T-cell (primary cell): ENCODE results near the gene CNTNAP5. TPM values are rescaled to one million over a fixed set of nuclear protein-coding genes. Genes with fewer than 3 reads are reported as not detected.

Experiments
- ATAC-seq, 4 experiments: fragments of 200-7000 bp in 3 of 4; fragments of 150-1000 bp in 1 of 4; cut with Tn5 transposase; replicated peaks in 1 of 4; 1 replicate in 3 of 4; 2 replicates in 1 of 4; pipeline ENCODE4 v1.10.0; 2021; ENCODE audit warnings: moderate library complexity in 3 of 4, mild to moderate bottlenecking in 2 of 4, moderate number of reproducible peaks in 1 of 4
- CTCF ChIA-PET, 2 donors: fragments of 300-600 bp; sonication (Branson Sonifier 250); formaldehyde crosslinking; loops; one replicate each; lab custom pipeline; 2022; ENCODE audit warnings: antibody characterized with exemption in 2 of 2; lab: Charles Lee
- POLR2A ChIA-PET, 2 donors: fragments of 300-600 bp; sonication (Branson Sonifier 250); formaldehyde crosslinking; loops; one replicate each; lab custom pipeline; 2022; ENCODE audit warnings: antibody characterized with exemption in 2 of 2; lab: Charles Lee
- DNase-seq, 35 experiments: peaks; one replicate each; pipeline versions ENCODE4 v3.0.0 to v3.0.0-alpha.2; 2013 to 2023
- H3K27ac ChIP-seq: one replicate; pipeline ENCODE4 v1.5.1; 2013; ENCODE audit warnings: low read length
- H3K27me3 ChIP-seq, 2 experiments: replicated peaks in 1 of 2; 1 replicate in 1 of 2; 2 replicates in 1 of 2; pipeline versions ENCODE4 v1.6.1 to v1.7.0; 2013; ENCODE audit warnings: low read length in 1 of 2, mixed read lengths in 1 of 2; ENCODE audit not compliant: control insufficient read depth in 2 of 2, insufficient read depth in 2 of 2; ENCODE audit errors: extremely low read depth in 1 of 2
- H3K36me3 ChIP-seq, 2 donors: 1 replicate in 1 of 2; 2 replicates in 1 of 2; pipeline versions ENCODE4 v1.6.1 to v1.7.0; 2013; ENCODE audit warnings: low read length in 1 of 2; ENCODE audit not compliant: control insufficient read depth in 2 of 2, insufficient read depth in 1 of 2; ENCODE audit errors: extremely low read depth in 1 of 2
- H3K4me1 ChIP-seq, 2 experiments: 1 replicate in 1 of 2; 2 replicates in 1 of 2; pipeline versions ENCODE4 v1.6.1 to v1.7.0; 2013; ENCODE audit warnings: low read length in 2 of 2, mixed read lengths in 1 of 2; ENCODE audit not compliant: insufficient read depth in 2 of 2, control insufficient read depth in 1 of 2; ENCODE audit errors: extremely low read depth in 1 of 2
- H3K4me3 ChIP-seq, 2 donors: 1 replicate in 1 of 2; 2 replicates in 1 of 2; pipeline versions ENCODE4 v1.5.1 to v1.7.0; 2013; ENCODE audit warnings: mild to moderate bottlenecking in 2 of 2, low read length in 1 of 2, moderate library complexity in 1 of 2; ENCODE audit not compliant: control insufficient read depth in 1 of 2; ENCODE audit errors: extremely low read depth in 1 of 2
- H3K9me3 ChIP-seq: 2 replicates; pipeline ENCODE4 v1.7.0; 2013
- H3K27ac Mint-ChIP-seq, 2 donors: one replicate each; pipeline ENCODE4 v1.8.0; 2020 to 2021; ENCODE audit warnings: mild to moderate bottlenecking in 2 of 2, mixed read lengths in 2 of 2
- H3K27me3 Mint-ChIP-seq, 2 donors: one replicate each; pipeline ENCODE4 v1.8.0; 2021 to 2022; ENCODE audit warnings: mixed read lengths in 2 of 2
- H3K36me3 Mint-ChIP-seq: one replicate; pipeline ENCODE4 v1.8.0; 2021; ENCODE audit warnings: mixed read lengths
- H3K4me1 Mint-ChIP-seq, 3 donors: one replicate each; pipeline ENCODE4 v1.8.0; 2020 to 2022; ENCODE audit warnings: mixed read lengths in 3 of 3, mild to moderate bottlenecking in 1 of 3
- H3K4me3 Mint-ChIP-seq, 3 donors: one replicate each; pipeline ENCODE4 v1.8.0; 2020 to 2022; ENCODE audit warnings: mild to moderate bottlenecking in 3 of 3, mixed read lengths in 3 of 3, moderate library complexity in 3 of 3
- H3K9me3 Mint-ChIP-seq, 3 donors: one replicate each; pipeline ENCODE4 v1.8.0; 2020 to 2022; ENCODE audit warnings: mixed read lengths in 3 of 3
- WGBS: methylation state at CpG from one replicate; pipeline ENCODE4 v1.1.5; 2013; ENCODE audit warnings: missing lambda C conversion rate; ENCODE audit not compliant: insufficient coverage; 5-methylcytosine and 5-hydroxymethylcytosine counted together
- total RNA-seq, 35 experiments: library from RNA in 6 of 35; stranded (reverse) in 6 of 35; fragments of 120-200 nt in 1 of 35; gene quantifications; one replicate each; pipeline versions ENCODE4 v1.2.1 to v1.2.4 and lab custom pipeline; 2013 to 2026

CNTNAP5 gene
- total RNA-seq, 5 donors from 2014 or later (not counting 1 experiment from before 2014, with no cell fraction given), result not detected

DNA sequence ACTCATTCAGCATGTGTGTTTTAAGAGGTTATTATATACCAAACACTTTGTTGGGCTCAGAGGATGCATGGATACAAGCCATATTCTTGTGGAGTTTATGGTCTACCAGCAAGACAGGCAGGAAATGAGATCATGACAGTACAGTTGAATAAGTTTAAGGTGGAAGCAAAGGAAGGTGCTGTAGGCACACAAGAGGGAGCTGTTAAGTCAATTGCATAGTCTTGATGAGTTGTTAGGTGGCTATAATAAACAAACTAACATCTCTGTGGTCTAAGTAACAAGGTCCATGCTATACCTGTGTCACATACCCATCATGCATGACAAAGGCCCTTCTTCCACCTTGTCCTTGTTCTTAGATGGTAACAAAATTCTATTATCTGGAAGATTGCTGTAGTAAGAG lies 538.3 kb downstream of the CNTNAP5 start:
- DNase-seq (no peak), ATAC-seq (no peak)
- Mint-ChIP-seq H3K9me3 (peaks cover 5 to 26% (median 10%) of the 10 kb centered on the region in 3 donors), H3K27ac (no peak overlapping the region), H3K36me3 (no peaks in the 10 kb centered on the region), H3K27me3 (no peaks in the 10 kb centered on the region), H3K4me1 (no peaks in the 10 kb centered on the region), H3K4me3 (no peak overlapping the region)
- Histone ChIP-seq H3K4me1 (no peaks in the 10 kb centered on the region), H3K36me3 (no peaks in the 10 kb centered on the region), H3K27me3 (no peaks in the 10 kb centered on the region), H3K27ac (no peak overlapping the region), H3K9me3 (no peaks in the 10 kb centered on the region), H3K4me3 (no peak overlapping the region)
- CTCF ChIA-PET, result no interaction called here
- POLR2A ChIA-PET, result no interaction called here

DNA sequence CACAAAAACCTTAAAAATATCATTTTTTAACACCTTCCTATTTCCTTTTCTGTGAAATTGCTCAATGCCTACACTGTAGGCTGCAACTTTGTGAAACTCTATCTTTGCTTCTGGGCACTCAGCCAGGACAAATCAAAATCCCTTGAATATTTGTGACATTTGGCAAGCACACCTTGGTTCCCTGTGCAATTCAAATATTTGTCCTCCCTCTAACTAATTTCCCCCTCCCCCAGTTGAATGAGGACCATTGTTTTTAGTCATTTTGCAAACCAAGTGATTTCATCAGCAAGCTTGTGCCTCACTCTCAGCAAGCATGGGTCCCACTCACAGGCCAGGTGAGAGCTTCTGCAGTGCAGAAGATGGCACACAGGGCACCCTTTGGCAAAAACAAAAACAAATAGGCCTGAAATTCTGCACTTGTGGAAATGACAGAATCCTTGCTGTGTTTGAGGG lies 541.5 kb downstream of the CNTNAP5 start:
- H3K4me3 Mint-ChIP-seq, result no peak overlapping the region
- H3K9me3 Mint-ChIP-seq, result peaks cover 4 to 22% (median 20%) of the 10 kb centered on the region in 3 donors
- no peaks in the 10 kb centered on the region for H3K4me1 Mint-ChIP-seq
- no peaks in the 10 kb centered on the region for H3K27me3 Mint-ChIP-seq
- Histone ChIP-seq H3K4me1 (no peaks in the 10 kb centered on the region), H3K36me3 (no peaks in the 10 kb centered on the region), H3K4me3 (no peak overlapping the region), H3K27ac (no peak overlapping the region), H3K27me3 (no peaks in the 10 kb centered on the region), H3K9me3 (no peaks in the 10 kb centered on the region)
- H3K36me3 Mint-ChIP-seq, result no peaks in the 10 kb centered on the region
- no peak for DNase-seq
- CTCF ChIA-PET, result no interaction called here
- no peak for ATAC-seq
- POLR2A ChIA-PET, result no interaction called here
- H3K27ac Mint-ChIP-seq, result no peak overlapping the region

DNA sequence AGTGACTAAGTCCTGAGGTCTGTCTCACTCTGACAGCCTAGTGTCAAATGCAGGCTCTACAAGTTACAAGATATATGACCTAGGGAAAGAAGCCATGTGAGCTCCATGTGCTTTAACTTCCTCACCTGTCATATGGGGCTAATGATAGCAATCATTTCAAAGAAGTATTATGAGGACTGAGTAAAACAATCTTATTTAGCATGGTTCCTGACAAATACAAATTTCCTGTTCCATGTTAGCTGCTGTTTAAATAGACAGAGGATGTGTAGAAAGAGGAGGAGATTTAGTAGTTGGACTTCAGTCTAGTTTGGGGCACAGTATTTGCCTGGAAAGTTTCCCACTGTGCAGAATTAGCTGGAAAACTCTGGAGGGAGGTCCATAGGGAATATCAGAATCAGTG lies 545.8 kb downstream of the CNTNAP5 start:
- no peaks in the 10 kb centered on the region for H3K36me3 Mint-ChIP-seq
- no peaks in the 10 kb centered on the region for H3K36me3 ChIP-seq
- peaks cover 4 to 16% (median 6%) of the 10 kb centered on the region in 3 donors for H3K9me3 Mint-ChIP-seq
- no peak for ATAC-seq
- H3K4me1 ChIP-seq, result no peaks in the 10 kb centered on the region
- ChIA-PET POLR2A (no interaction called here), CTCF (no interaction called here)
- no peaks in the 10 kb centered on the region for H3K4me1 Mint-ChIP-seq
- no peaks in the 10 kb centered on the region for H3K27me3 Mint-ChIP-seq
- no peak overlapping the region for H3K4me3 ChIP-seq
- H3K27me3 ChIP-seq, result no peaks in the 10 kb centered on the region
- H3K27ac ChIP-seq, result no peak overlapping the region
- no peak overlapping the region for H3K27ac Mint-ChIP-seq
- no peak overlapping the region for H3K4me3 Mint-ChIP-seq
- DNase-seq, result no peak
- H3K9me3 ChIP-seq, result no peaks in the 10 kb centered on the region

DNA sequence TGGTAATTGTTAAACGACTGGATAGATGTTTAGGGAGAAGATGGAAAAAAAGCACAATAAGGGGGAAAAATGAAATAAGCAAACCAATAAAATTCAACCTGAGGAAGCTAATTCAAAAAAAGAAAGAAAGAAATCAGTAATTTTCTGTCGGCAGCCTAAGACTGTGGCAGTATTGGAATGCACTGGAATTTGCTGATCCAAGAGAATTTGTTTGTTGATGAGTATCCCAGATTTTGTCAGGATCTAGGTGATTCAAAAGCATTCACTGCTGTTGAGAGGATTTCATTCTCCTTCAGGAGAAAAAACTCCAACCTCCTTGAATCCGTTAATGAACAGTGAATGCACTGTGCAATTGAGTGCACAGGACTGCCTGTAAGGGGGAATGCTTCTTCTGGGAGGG lies 546.7 kb downstream of the CNTNAP5 start:
- H3K4me3 Mint-ChIP-seq, result no peak overlapping the region
- no peak overlapping the region for H3K27ac Mint-ChIP-seq
- no peaks in the 10 kb centered on the region for H3K9me3 ChIP-seq
- no peaks in the 10 kb centered on the region for H3K27me3 Mint-ChIP-seq
- peaks cover 3 to 16% (median 4%) of the 10 kb centered on the region in 3 donors for H3K9me3 Mint-ChIP-seq
- DNase-seq (no peak), ATAC-seq (no peak)
- no peaks in the 10 kb centered on the region for H3K36me3 ChIP-seq
- POLR2A ChIA-PET, result no interaction called here
- CTCF ChIA-PET, result no interaction called here
- H3K27me3 ChIP-seq, result no peaks in the 10 kb centered on the region
- WGBS, result no CpG with 5 or more reads among the region's 3 CpGs
- H3K4me1 Mint-ChIP-seq, result no peaks in the 10 kb centered on the region
- no peaks in the 10 kb centered on the region for H3K36me3 Mint-ChIP-seq
- H3K4me3 ChIP-seq, result no peak overlapping the region
- H3K27ac ChIP-seq, result no peak overlapping the region
- no peaks in the 10 kb centered on the region for H3K4me1 ChIP-seq

DNA sequence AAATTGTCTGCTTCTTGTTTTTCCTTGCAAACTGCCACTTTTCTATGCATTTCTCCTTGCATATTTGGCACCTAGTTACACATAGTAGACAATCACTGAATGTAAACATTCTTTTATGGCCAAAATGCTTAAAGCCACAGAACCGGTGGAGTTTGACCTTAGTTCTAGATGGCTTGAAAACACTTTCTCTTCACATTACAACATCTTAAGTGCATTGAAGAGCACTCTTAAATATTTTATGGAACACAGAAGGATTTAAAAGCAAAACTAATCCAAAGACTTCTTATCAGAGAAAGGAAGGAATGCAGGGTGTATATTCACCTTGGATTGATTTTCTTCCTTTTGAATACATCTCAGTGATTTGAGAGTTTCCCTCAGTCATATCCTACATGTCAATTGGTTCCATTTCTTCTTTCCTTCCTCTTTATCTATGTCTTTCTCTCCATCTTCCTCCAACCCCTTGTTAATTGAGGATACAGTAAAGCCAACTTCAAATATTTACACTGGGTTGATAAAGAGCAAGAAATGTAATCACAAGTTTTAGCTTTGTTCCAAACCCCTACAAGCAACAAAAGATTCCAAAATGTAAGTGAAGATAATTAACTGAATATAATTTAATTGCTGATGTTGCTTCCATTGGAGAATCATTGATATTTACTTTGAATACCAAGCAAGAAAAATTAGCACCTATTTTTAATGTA lies 548.0 kb downstream of the CNTNAP5 start:
- Mint-ChIP-seq H3K4me1 (no peaks in the 10 kb centered on the region), H3K36me3 (no peaks in the 10 kb centered on the region), H3K4me3 (no peak overlapping the region), H3K27ac (no peak overlapping the region), H3K27me3 (no peaks in the 10 kb centered on the region), H3K9me3 (peaks cover 4 to 17% (median 5%) of the 10 kb centered on the region in 3 donors)
- H3K27me3 ChIP-seq, result no peaks in the 10 kb centered on the region
- WGBS, result no CpG with 5 or more reads among the region's 1 CpG
- DNase-seq (no peak), ATAC-seq (no peak)
- H3K9me3 ChIP-seq, result no peaks in the 10 kb centered on the region
- no peaks in the 10 kb centered on the region for H3K36me3 ChIP-seq
- no peaks in the 10 kb centered on the region for H3K4me1 ChIP-seq
- ChIA-PET CTCF (no interaction called here), POLR2A (no interaction called here)
- no peak overlapping the region for H3K4me3 ChIP-seq
- H3K27ac ChIP-seq, result no peak overlapping the region

DNA sequence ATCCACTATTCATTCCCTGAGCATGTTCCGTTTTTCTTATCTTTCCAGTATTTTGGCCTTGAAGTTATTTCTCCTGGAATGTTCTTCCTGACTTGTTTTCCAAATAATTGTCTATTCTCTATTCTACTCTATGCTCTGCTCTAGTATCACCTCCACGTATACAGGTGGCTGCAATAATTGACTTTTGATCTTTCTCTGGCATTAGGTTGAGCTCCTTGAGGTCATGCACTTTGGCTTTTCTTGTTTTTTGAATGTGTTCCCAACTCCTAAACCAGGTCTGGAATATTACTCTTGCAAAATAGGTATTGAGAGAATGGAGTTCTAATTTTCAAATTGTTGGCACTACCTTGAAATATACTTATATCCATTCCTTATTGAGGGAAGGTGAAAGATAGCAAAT lies 550.4 kb downstream of the CNTNAP5 start:
- WGBS, result 86% methylated on average over 1 of the region's 2 CpGs

DNA sequence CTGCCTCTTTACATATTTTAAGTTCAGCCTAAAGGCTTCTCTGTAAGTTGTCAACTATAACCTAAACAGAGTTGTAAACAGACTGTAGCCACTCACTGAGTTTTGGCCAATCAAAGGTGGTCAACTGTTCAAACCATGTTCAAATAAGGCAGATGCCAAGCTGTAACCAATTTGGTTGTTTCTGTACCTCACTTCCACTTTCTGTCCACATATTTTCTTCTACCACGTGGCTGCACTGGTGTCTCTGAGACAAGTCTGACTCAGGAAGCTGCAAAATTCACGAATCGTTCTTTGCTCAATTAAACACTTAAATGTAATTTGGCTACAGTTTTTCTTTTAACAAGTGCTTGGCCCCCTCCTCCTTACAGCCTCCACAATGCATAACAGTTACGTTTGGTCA lies 555.2 kb downstream of the CNTNAP5 start:
- Mint-ChIP-seq H3K36me3 (no peaks in the 10 kb centered on the region), H3K27me3 (no peaks in the 10 kb centered on the region), H3K9me3 (peaks cover 5 to 15% (median 10%) of the 10 kb centered on the region in 3 donors), H3K4me3 (no peak overlapping the region), H3K27ac (no peak overlapping the region), H3K4me1 (no peaks in the 10 kb centered on the region)
- H3K27ac ChIP-seq, result no peak overlapping the region
- ChIA-PET POLR2A (no interaction called here), CTCF (no interaction called here)
- no peaks in the 10 kb centered on the region for H3K36me3 ChIP-seq
- H3K27me3 ChIP-seq, result no peaks in the 10 kb centered on the region
- no peak for DNase-seq
- H3K9me3 ChIP-seq, result no peaks in the 10 kb centered on the region
- ATAC-seq, result no peak
- WGBS, result 30% methylated on average over 2 of the region's 4 CpGs
- no peaks in the 10 kb centered on the region for H3K4me1 ChIP-seq
- H3K4me3 ChIP-seq, result no peak overlapping the region

More for the DNA sequence above, 550.4 kb downstream of the CNTNAP5 start:
- H3K4me3 ChIP-seq, result no peak overlapping the region
- H3K27ac Mint-ChIP-seq, result no peak overlapping the region
- no peak overlapping the region for H3K4me3 Mint-ChIP-seq
- no peaks in the 10 kb centered on the region for H3K4me1 Mint-ChIP-seq
- H3K36me3 ChIP-seq, result no peaks in the 10 kb centered on the region
- H3K4me1 ChIP-seq, result no peaks in the 10 kb centered on the region
- H3K36me3 Mint-ChIP-seq, result no peaks in the 10 kb centered on the region
- ChIA-PET CTCF (no interaction called here), POLR2A (no interaction called here)
- ATAC-seq, result no peak
- no peak overlapping the region for H3K27ac ChIP-seq
- no peaks in the 10 kb centered on the region for H3K27me3 ChIP-seq
- no peaks in the 10 kb centered on the region for H3K27me3 Mint-ChIP-seq
- no peak for DNase-seq
- peaks cover 6 to 12% (median 10%) of the 10 kb centered on the region in 3 donors for H3K9me3 Mint-ChIP-seq
- no peaks in the 10 kb centered on the region for H3K9me3 ChIP-seq
